ENCODE measurements around the gene MTMR12.

DNA sequence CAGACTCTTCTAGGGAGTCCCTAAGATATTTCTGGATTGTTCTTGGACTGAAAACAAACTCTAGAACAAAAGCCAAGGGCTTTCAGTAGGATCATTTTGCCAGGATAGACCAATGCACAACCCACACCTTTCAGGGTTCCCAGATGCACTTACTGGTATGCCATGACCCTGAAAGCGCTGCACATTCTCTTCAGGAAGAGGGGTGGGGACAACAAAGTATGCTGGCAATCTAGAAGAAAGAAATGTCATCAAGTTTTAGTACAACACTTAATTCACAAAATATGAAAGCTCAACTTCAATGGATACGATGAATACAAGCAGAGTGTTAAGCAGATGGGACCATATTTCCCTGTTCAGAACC is 57.2 kb downstream of the MTMR12 start:
- TF ChIP-seq, protein P1, sequence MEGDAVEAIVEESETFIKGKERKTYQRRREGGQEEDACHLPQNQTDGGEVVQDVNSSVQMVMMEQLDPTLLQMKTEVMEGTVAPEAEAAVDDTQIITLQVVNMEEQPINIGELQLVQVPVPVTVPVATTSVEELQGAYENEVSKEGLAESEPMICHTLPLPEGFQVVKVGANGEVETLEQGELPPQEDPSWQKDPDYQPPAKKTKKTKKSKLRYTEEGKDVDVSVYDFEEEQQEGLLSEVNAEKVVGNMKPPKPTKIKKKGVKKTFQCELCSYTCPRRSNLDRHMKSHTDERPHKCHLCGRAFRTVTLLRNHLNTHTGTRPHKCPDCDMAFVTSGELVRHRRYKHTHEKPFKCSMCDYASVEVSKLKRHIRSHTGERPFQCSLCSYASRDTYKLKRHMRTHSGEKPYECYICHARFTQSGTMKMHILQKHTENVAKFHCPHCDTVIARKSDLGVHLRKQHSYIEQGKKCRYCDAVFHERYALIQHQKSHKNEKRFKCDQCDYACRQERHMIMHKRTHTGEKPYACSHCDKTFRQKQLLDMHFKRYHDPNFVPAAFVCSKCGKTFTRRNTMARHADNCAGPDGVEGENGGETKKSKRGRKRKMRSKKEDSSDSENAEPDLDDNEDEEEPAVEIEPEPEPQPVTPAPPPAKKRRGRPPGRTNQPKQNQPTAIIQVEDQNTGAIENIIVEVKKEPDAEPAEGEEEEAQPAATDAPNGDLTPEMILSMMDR (IDR thresholded peaks at IDR 0.05; ENCODE audit: low read depth, low read length, poor library complexity, severe bottlenecking): no peak
- no peak for TF ChIP-seq EZH2phosphoT487 (IDR thresholded peaks at IDR 0.05; ENCODE audit: borderline replicate concordance, low read length)

Data from DOHH2 (cell line).